GM04504 (cell line): ENCODE measurements around the gene CMTM3.
"Not testable (repeated sequence)": the region's sequence is repeated elsewhere in the genome, so short reads cannot be mapped to it uniquely, and the experiment has no call there.

Experiments used
- DNase-seq: peaks from one replicate; pipeline ENCODE4 v3.0.0-alpha.2; 2012; ENCODE audit warnings: low read depth

CMTM3 gene

DNA sequence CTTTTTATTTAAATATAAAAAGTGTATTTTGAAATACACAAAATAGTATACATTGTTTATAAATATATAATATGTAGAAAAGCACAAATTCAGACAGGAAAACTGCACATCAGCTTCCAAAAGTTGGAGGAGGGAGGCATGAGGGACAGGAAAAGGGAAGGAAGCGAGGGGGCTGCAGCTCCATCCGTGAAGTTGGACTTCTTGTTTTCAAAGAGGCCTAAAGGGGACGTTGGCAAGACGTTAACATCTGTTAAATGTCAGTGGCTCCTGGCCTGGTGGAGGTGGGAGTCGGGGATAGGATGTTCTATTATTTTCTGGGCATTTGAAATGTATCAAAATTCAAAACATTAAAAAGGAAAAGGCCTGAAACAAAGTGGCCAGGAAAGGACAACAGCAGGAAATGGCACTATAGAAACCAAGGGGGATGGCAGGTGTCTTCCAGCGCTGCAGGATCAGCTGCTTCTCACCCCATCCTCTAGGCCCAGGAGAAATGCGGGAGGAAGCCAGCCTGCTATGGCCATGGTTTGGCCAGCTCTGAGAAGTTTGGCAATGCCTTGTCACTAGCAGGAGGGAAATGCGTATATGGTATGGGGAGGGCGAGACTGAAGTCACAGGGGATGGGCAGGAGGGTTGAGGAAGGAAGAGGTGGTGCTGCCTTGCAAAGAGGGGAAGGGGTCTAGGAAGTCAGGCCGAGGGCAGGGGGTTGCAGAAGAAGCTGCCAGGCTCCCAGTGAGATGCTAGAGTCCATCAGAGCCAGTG is 18.8 kb upstream of the CMTM3 start:
- no peak for DNase-seq

DNA sequence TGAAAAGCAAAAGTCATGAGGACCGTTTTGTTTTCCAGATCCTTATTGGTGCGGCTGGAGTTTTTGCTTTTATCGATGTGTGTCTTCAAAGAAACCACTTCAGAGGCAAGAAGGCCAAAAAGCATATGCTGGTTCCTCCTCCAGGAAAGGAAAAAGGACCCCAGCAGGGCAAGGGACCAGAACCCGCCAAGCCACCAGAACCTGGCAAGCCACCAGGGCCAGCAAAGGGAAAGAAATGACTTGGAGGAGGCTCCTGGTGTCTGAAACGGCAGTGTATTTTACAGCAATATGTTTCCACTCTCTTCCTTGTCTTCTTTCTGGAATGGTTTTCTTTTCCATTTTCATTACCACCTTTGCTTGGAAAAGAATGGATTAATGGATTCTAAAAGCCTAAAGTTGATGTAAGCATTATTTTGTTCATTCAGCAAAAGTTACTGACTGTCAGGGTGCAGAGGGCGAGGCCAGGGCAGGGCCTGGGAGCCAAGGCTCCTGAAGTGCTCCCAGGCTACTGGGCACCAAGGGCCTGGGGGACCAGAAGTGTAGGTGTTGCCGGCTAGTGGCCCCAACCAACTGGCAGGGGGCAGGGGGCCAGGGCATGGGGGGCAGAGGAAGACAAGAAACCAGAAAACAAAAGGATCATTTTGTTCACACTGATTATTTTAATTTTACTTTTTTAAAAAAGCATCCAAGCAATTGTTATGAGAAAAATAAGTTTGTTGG is 16.5 kb upstream of the CMTM3 start:
- DNase-seq: no peak

DNA sequence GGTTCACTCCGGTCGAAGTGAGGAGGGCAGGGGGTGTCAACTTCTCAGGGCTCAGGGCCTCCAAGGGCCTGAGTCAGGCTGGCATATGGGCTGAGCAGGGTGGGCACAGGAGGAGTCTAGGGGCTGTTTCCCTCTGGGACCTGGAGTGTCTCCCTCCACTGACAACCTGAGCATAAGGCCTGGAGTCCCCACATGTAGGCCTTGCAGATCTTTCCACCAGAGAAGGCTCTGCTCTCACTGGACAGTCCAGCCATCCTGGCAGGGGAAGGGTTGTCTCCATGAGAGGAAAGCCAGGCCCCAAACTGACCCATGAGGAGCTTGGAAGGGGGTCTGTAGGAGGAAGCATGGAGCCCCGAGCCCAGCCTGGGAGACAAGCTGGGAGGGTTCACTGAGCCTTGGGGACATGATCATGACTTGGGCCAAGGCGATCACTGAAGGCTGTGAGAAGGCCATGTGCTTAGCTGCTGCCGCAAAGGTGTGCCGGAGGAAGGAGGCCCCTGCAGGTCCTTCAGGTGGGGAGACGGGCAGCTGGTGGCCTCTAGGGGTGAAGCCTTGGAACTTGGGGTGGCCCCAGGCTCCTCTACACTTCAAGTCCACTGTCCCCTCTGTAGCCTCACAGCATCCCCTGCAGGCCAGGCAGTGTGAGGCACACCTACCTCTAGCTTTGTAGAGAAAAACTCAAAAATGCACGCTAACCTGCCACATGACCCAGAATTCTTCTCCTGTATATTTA is 15.4 kb upstream of the CMTM3 start:
- DNase-seq: no peak

DNA sequence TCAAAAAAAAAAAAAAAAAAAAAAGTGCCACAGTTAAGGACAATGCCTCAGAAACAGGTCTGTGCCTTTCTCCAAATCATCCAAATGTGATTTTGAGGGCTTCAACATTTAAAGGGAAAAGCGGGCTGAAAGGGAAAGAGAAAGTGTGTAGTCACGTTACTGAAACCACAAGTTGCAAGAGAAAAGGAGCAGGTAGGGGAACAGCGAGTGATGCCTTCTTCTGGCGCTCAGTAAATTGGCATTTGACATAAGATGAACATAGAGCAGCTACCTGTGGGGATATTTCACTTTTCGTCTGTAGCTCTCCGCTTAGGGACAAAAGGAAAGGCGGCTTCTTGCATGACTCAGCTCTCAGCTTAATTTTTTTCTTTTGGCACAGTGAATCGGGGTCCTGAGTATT is 14.2 kb upstream of the CMTM3 start:
- DNase-seq: no peak

DNA sequence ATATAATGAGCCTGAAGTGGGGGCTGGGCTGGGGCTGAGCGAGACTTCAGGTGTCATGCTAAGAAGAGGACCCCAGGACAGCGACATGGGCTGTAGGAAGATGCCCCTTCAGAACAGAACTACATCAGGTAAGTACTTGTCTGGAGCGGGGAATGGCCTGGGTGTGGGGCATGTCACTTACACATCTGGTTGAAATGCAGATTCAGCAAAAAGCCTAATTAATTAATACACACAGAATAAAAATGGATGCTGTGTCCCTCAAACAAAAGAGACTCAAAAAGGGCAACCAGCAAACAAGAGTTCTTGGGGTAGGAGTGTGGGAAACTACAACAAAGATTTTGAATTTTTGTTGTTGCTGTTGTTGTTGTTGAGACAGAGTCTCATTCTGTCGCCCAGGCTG is 13.5 kb upstream of the CMTM3 start:
- DNase-seq: no peak

DNA sequence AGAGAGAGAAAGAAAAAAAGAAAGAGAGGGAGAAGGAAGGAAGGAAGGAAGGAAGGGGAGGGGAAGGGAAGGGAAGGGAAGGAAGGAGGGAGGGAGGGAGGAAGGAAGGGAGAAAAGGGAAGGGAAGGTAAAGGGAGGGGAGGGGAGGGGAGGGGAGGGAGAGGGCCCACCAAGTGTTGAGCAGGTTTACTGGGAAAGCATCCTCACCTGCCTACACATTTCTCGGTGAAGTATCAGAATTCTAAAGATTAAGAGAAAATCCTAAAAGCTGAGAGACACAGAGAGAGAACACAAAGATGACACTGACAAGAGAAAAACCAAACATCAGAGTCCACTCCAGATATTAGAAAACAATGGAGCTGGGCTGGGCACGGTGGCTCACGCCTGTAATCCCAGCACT is 12.3 kb upstream of the CMTM3 start:
- no peak for DNase-seq

DNA sequence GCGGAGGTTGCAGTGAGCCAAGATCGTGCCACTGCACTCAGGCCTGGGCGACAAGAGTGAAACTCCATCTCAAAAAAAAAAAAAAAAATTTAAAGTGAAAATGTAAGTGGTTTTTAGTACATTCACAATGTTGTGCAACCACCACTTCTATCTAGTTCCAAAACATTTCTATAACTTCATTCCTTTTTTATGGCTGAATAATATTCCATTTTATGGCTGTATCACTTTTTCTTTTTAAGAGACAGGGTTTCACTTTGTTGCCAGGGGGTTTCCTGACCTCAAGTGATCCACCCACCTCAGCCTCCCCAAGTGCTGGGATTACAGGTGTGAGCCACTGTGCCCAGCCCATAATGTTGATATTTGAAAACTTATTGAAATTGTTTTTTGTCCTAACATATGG is 11.7 kb upstream of the CMTM3 start:
- no peak for DNase-seq

DNA sequence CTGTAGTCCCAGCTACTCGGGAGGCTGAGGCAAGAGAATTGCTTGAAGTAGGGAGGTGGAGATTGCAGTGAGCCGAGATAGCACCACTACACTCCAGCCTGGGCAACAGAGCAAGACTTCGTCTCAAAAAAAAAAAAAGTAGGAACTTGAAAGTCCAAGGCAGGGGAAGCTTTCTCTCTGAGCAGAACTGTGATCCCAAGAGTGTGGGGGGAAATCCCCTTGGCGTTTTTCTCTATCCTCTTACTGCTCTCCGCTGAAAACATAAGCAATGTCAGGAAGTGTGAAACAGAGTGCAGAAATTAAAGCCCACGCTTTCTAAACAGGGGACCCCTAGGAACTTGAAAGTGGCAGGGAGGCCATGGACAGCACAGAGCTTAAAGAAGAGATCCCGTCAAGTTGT is 9.8 kb upstream of the CMTM3 start:
- no peak for DNase-seq

DNA sequence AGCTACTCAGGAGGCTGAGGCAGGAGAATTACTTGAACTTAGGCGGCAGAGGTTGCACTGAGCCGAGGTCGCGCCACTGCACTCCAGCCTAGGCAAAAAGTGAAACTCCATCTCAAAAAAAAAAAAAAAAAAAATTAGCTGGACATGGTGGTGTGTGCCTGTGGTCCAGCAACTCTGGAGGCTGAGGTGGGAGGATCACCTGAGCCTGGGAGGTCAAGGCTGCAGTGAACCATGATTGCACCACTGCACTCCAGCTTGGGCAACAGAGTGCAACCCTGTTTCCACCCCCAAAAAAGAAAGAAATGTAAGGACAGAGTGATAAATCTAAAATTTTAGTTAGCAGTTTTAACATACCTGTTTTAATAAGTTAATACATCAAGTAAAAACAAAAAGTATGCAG is 7.9 kb upstream of the CMTM3 start:
- DNase-seq: not testable (repeated sequence)

DNA sequence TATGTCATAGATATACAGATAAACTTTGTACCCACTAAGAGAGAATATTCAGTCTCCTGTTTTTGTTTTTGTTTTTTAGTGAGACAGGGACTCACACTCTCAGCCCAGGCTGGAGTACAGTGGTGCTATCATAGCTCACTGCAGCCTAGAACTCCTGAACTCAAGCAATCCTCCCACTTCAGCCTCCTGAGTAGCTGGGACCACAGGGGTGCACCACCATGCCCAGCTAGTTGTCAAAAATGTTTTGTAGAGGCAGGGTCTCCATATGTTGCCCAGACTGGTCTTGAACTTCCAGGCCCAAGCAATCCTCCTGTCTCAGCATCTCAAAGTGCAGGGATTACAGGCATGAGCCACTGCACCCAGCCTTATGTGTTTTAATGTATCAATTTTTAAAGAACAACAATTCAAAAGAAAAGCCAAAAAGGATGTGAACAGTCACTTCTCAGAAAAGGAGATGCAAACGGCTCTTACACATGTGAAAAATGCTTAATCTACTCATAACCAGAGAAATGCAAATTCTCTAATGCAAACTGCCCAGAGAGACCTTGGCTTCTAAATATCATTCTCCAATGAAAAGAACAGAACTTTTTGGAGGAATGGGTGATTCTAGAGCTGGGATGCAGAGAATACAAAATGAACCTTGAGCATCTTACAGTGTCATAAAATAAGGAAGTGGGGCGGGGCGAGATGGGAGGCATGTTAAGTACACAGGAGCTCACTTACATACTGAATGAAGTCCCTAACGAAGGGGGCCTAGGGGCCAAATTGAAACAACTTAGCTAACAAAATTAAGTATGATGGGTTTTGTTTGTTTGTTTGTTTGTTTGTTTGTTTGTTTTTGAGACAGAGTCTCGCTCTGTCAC is 7.3 kb upstream of the CMTM3 start:
- DNase-seq: no peak

DNA sequence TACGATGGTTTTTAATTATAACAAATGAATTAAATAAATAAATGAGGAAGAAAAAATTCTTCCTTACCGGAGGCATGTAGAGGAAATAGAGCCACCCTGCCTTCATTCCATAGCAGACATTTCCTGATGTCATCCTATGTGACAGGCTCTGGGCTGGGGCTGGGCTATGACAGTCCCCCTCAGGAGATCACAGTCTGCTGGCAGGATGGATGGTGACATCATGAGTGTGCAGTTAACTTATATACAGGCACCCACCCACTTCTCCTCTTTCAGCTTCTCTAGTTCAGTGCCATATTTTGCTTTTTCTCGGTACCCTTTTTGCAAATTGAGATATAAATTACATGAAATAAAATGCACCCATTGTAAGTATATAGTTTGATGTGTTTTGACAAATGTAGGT is 6.4 kb upstream of the CMTM3 start:
- no peak for DNase-seq

DNA sequence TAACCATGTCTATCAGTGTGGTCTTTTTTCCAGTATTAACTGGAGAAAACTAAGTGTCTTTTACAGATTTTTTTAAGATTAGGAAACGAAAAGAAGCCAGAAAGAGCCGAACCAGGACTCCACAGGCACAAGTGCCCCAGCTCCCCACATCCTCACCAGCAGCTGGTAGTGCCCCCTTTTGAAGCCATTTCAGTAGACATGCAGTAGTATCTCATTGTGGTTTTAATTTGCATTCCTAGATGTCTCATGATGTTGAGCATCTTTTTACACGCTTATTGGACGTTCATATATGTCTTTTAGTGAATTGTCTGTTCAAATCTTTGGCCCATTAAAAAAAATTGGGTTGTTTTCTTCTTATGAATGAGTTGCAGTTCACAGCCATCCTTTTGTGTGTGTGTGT is 4.8 kb upstream of the CMTM3 start:
- no peak for DNase-seq

DNA sequence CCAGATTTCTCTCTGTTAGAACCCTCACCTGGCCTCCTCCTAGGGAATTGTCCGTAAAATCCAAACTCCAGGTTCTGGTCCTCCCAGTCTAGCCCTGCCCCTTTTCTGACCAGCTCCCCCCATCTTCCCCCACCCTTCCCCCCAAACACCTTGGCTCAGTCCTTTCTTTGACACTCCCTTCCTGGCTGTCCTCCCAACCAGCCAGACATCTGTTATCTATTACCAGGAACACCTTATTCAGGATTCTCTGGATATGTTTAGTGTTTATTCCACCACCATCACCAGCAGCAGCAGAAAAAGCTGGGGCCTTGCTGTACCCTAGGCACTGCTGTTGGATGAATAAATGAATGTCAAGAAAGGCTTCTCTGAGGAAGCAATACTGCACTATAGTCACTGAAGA is 4.0 kb upstream of the CMTM3 start:
- no peak for DNase-seq

DNA sequence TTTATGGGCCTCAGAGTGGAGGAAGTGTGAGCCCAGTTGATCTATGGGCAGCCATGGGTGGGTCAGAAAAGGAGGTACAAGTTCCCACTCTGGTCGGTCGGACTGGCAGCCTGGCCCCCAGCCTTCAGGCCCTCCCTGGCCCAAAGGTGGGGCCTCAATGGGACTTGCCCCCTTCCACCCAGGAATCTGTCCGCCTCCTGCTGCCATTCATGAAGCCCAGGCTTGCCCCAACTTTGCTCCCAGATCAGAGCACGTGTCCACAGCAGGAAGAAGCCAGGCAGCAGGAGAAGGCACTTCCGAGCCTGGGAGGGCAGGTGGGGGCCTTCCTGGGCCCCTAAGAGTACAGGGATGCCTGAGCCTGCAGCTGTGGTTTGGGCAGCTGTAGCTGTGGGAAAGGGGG is 3.0 kb upstream of the CMTM3 start:
- no peak for DNase-seq

DNA sequence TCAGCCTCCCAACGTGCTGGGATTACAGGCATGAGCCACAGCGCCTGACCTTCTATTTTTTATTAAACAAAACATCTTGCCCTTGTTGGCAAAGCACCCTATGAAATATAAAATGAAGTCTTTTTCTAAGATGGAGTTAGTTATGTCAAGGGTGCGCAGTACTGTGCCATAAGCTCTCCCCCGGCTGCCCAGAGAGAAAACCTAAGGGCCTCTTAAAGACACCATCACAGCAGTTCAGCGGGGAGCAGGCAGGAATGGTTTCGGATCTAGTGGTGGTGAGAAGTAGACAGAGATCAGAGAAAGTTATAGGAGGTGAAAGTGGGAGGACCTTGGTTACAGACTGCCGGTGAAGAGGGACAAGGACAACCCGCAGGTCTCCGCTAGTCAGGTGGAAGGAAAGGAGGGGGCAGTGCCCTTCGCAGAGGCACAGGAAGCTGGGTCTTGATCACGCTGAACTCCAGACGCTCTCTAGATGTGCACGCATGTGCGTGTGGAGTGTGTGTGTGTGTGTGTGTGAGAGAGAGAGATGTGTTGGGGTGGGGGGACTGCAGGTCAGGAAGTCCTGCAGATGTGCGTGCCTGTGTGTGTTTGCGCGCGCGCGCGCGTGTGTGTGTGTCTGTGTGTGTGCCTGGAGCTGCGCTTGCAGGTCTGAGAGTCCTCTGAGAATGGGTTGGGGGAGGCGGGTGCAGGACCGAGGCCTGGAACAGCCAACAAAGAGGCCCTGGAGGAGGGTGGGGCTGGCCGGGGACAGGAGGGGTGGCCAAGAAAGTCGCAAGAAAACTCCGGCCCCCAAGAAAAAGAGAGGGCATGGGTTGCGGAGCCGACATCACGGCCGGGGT is 748 bp upstream of the CMTM3 start:
- peak; percentile 28 for DNase-seq

DNA sequence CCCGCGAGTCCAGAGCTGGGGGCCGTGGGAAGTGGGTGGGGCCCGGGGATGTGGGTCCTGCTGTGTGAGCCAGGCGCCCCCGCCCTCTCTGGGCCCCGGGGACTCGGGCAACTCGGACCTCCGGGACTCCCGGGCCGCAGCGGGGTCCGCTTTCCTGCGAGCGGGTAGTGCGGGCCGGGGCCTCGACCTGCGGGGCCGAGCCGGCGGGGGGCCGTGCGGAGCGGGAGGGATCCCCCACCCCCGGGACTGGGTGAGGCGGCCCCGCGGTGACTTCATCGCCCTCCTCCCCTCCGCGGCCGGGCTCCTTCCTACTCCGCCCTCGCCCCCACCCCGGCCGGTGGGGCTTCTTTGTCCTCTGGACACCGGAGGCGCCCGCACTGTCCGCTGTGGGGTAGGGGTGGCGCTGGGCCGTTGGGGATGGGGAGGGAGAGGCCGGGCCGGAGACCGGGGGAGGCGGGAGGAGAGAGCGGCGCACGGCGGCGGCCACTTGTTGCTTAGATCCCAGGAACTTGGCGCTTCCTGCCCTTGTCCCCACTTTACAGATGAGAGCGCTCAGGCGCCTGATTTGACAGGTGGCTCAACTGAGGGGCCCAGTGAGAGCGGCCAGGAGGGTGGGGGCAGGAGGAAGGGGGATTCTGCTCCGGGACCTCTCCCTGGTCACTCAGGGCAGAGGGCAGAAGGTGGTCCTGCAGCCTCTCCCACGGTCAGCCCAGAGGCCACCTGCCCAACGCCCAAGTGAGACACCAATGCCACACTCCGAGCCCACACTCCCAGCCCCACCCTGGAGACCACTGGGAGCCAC is 874 bp downstream of the CMTM3 start:
- DNase-seq: no peak

DNA sequence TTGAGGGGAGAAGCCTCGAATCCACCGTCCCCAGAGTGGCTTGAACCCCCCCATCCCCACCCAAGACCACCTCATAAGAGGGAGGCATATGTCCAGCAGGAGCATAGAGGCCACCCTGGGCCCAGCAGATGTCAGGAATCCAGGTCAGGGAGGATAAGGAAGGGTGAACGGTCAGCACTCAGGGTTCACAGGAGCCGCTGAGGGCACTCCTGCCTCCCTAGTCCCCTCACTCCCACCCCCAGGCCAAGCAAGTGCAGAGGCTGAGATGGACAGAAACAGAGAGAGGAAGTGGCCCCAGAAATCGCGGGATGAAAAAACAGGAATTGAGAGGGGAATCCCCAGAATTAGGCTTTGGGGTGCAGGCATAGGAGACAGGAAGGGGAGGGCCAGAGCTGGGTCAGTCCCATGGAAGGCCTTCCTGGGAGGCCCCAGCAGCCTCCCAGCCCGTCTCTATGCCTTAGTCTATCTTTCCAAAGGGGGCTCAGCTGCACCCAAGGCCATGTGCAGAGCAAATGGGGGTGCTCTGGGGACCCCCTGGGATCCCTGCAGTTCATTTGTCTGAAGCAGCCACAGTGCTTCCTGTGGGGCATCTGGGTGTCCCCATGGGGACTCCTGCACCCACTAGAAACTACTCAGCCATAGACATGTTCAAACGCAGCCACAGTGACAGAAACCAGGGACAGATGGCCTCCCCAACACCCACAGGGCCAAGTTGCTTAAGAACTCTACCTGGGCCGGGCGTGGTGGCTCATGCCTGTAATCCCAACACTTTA is 1.7 kb downstream of the CMTM3 start:
- no peak for DNase-seq

DNA sequence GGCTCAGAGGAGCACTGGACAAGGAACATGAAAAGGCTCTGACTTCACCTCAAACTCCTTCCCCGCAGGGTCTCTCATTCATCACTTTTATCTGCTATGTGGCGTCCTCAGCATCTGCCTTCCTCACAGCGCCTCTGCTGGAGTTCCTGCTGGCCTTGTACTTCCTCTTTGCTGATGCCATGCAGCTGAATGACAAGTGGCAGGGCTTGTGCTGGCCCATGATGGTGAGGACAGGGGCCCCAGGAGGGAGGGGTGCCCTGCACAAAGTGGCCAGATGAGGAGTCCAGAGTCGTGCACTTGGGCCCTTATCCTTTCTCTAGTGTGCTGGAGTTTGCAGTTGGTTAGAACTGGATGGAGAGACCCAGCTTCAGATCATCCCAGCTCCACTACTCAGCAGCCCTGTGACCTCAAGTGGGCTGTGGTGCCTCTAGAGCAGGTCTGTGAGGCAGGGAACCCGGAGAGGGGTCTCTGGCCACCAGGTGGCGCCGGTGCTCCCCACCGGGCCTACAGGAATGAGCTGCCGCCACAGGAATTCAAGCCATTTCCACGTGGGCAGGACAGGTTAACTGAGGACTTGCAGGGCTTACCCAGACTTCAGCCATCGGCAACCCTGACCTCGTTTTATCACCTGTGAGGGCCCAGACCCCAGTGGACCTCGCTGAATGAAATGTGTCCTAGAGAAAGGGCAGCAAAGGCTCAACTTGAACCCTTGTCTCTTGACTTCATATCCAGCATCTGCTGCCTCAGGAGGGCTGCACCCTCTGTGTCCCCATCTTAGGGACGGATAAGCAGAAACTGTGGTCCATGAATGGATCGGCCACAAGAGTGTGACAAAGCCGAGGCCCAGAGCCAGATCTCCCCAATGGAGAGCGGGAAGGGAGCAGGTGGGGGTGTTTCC is 4.0 kb downstream of the CMTM3 start:
- DNase-seq: peak; percentile 72

DNA sequence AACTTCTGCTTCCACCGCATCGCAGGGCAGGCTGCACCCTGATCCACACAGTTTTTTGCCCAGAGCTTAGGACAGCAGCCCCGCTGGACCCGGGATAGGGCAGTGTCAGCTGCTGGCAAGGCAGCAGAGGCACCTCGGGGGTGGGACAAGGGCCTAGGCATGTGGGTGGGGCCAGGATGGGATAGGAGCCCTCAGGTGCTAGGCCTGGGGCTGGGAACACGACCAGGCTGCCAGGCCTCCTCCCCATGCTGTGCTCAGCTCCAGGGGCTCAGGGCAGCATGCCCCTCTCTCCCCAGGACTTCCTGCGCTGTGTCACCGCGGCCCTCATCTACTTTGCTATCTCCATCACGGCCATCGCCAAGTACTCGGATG is 4.6 kb downstream of the CMTM3 start:
- no peak for DNase-seq
